ENCODE results near the gene HOXC6.

The HOXC6 gene

DNA sequence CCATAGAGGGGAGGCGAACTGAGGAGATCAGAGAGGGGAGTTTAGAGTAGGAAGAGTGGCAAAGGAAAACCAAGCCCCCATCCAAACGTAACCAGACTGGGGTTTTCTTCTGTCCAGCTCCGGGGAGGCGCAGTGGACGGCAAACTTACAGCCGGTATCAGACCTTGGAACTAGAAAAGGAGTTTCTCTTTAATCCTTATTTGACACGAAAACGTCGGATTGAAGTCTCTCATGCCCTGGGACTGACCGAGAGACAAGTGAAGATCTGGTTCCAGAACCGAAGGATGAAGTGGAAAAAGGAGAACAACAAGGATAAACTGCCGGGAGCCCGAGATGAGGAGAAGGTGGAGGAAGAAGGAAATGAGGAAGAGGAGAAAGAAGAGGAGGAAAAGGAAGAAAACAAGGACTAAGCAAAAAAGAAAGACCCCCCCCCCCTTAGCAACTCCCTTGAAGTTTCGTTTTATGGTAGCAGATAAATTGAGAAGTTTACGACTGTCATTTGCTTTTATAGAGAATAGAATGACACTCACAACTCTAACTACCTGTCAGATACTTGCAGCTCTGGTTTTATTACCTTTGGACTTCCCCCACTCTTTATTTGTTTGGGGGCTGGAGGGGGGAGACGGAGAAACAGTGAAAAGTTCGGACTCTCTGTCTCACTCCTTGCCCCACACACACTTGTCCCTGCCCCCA, 17.1 kb upstream of the HOXC6 start (continued):
- TF ChIP-seq ZNF214 (tag by site-specific recombination; IDR thresholded peaks at IDR 0.05; ENCODE audit: borderline replicate concordance) (no peak), ZNF416 (tag by site-specific recombination; IDR thresholded peaks at IDR 0.05) (no peak), SP3 (tag by site-specific recombination; IDR thresholded peaks at IDR 0.05) (no peak), ZNF16 (tag by site-specific recombination; IDR thresholded peaks at IDR 0.05; ENCODE audit: low read depth) (no peak), REPIN1 (tag by site-specific recombination; IDR thresholded peaks at IDR 0.05; ENCODE audit: low read depth) (no peak), ZNF426 (tag by site-specific recombination; IDR thresholded peaks at IDR 0.05) (no peak), ZNF701 (tag by site-specific recombination; IDR thresholded peaks at IDR 0.05) (no peak), MYNN (tag by site-specific recombination; IDR thresholded peaks at IDR 0.05; ENCODE audit: borderline replicate concordance) (no peak), ZNF394 (tag by site-specific recombination; IDR thresholded peaks at IDR 0.05; ENCODE audit: borderline replicate concordance) (no peak), ZNF37A (tag by site-specific recombination; IDR thresholded peaks at IDR 0.05) (no peak), OSR2 (tag by site-specific recombination; IDR thresholded peaks at IDR 0.05) (peak; percentile 84), ZNF785 (tag by site-specific recombination; IDR thresholded peaks at IDR 0.05) (no peak), ZNF175 (tag by site-specific recombination; IDR thresholded peaks at IDR 0.05) (no peak), ZNF248 (tag by site-specific recombination; IDR thresholded peaks at IDR 0.05) (no peak), ZNF133 (tag by site-specific recombination; IDR thresholded peaks at IDR 0.05) (no peak), ZNF112 (tag by site-specific recombination; IDR thresholded peaks at IDR 0.05) (no peak), GLIS2 (tag by site-specific recombination; IDR thresholded peaks at IDR 0.05) (no peak), ZBTB21 (tag by site-specific recombination; IDR thresholded peaks at IDR 0.05) (no peak), ZNF501 (tag by site-specific recombination; IDR thresholded peaks at IDR 0.05) (no peak), SCRT2 (tag by site-specific recombination; IDR thresholded peaks at IDR 0.05) (peak; percentile 70), ZNF121 (tag by site-specific recombination; IDR thresholded peaks at IDR 0.05) (no peak), ZBTB1 (tag by site-specific recombination; IDR thresholded peaks at IDR 0.05) (no peak), MEIS1 (CRISPR knock-in tag; IDR thresholded peaks at IDR 0.05; ENCODE audit: borderline replicate concordance) (no peak), ZNF621 (tag by site-specific recombination; IDR thresholded peaks at IDR 0.05) (no peak), ZNF585B (tag by site-specific recombination; IDR thresholded peaks at IDR 0.05) (no peak), ZNF169 (tag by site-specific recombination; IDR thresholded peaks at IDR 0.05) (no peak), ZNF558 (tag by site-specific recombination; IDR thresholded peaks at IDR 0.05) (no peak), ZNF433 (tag by site-specific recombination; IDR thresholded peaks at IDR 0.05; ENCODE audit: low read depth) (no peak), ZNF23 (tag by site-specific recombination; IDR thresholded peaks at IDR 0.05; ENCODE audit: borderline replicate concordance) (no peak), ZNF174 (tag by site-specific recombination; IDR thresholded peaks at IDR 0.05) (no peak)
- TF ChIP-seq, protein P1, sequence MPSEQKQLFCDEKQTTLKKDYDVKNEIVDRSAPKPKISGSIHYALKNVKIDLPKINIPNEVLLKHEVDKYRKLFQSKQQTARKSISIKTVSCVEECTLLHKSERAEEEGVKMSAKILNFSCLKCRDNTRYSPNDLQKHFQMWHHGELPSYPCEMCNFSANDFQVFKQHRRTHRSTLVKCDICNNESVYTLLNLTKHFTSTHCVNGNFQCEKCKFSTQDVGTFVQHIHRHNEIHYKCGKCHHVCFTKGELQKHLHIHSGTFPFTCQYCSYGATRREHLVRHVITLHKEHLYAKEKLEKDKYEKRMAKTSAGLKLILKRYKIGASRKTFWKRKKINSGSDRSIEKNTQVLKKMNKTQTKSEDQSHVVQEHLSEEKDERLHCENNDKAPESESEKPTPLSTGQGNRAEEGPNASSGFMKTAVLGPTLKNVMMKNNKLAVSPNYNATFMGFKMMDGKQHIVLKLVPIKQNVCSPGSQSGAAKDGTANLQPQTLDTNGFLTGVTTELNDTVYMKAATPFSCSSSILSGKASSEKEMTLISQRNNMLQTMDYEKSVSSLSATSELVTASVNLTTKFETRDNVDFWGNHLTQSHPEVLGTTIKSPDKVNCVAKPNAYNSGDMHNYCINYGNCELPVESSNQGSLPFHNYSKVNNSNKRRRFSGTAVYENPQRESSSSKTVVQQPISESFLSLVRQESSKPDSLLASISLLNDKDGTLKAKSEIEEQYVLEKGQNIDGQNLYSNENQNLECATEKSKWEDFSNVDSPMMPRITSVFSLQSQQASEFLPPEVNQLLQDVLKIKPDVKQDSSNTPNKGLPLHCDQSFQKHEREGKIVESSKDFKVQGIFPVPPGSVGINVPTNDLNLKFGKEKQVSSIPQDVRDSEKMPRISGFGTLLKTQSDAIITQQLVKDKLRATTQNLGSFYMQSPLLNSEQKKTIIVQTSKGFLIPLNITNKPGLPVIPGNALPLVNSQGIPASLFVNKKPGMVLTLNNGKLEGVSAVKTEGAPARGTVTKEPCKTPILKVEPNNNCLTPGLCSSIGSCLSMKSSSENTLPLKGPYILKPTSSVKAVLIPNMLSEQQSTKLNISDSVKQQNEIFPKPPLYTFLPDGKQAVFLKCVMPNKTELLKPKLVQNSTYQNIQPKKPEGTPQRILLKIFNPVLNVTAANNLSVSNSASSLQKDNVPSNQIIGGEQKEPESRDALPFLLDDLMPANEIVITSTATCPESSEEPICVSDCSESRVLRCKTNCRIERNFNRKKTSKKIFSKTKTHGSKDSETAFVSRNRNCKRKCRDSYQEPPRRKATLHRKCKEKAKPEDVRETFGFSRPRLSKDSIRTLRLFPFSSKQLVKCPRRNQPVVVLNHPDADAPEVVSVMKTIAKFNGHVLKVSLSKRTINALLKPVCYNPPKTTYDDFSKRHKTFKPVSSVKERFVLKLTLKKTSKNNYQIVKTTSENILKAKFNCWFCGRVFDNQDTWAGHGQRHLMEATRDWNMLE (tag by site-specific recombination; conservative IDR thresholded peaks at IDR 0.05; ENCODE audit: low read depth) = no peak
- TF ChIP-seq, protein P2, sequence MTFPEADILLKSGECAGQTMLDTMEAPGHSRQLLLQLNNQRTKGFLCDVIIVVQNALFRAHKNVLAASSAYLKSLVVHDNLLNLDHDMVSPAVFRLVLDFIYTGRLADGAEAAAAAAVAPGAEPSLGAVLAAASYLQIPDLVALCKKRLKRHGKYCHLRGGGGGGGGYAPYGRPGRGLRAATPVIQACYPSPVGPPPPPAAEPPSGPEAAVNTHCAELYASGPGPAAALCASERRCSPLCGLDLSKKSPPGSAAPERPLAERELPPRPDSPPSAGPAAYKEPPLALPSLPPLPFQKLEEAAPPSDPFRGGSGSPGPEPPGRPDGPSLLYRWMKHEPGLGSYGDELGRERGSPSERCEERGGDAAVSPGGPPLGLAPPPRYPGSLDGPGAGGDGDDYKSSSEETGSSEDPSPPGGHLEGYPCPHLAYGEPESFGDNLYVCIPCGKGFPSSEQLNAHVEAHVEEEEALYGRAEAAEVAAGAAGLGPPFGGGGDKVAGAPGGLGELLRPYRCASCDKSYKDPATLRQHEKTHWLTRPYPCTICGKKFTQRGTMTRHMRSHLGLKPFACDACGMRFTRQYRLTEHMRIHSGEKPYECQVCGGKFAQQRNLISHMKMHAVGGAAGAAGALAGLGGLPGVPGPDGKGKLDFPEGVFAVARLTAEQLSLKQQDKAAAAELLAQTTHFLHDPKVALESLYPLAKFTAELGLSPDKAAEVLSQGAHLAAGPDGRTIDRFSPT (tag by site-specific recombination; IDR thresholded peaks at IDR 0.05) = no peak
- TF ChIP-seq, protein P3, sequence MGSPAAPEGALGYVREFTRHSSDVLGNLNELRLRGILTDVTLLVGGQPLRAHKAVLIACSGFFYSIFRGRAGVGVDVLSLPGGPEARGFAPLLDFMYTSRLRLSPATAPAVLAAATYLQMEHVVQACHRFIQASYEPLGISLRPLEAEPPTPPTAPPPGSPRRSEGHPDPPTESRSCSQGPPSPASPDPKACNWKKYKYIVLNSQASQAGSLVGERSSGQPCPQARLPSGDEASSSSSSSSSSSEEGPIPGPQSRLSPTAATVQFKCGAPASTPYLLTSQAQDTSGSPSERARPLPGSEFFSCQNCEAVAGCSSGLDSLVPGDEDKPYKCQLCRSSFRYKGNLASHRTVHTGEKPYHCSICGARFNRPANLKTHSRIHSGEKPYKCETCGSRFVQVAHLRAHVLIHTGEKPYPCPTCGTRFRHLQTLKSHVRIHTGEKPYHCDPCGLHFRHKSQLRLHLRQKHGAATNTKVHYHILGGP (tag by site-specific recombination; IDR thresholded peaks at IDR 0.05) = peak; percentile 6; the same call in 1 of the 2 replicates
